Breast epithelium (tissue), 4 donors: ENCODE measurements around the gene SEMA3E. TPM values are rescaled to one million over a fixed set of nuclear protein-coding genes. Genes with fewer than 3 reads are reported as not detected.

Experiments
- DNase-seq, 2 donors: peaks; one replicate each; pipeline ENCODE4 v3.0.0-alpha.2; 2019; ENCODE audit warnings: low spot score in 2 of 2
- H3K27ac ChIP-seq, 2 donors: fragments of 200-600 bp; sonication (generic) in 1 of 2; one replicate each; pipeline ENCODE4 v1.5.1; 2016 to 2019; ENCODE audit warnings: mild to moderate bottlenecking in 1 of 2
- H3K27me3 ChIP-seq, 2 donors: fragments of 200-600 bp; sonication (generic) in 1 of 2; one replicate each; pipeline versions ENCODE4 v1.5.1 to v1.6.0; 2017 to 2019; ENCODE audit warnings: control low read depth in 1 of 2, mild to moderate bottlenecking in 1 of 2
- H3K36me3 ChIP-seq: fragments of 200-600 bp; one replicate; pipeline ENCODE4 v1.5.1; 2019
- H3K4me1 ChIP-seq, 2 donors: fragments of 200-600 bp; sonication (generic); one replicate each; pipeline ENCODE4 v1.5.1; 2016 to 2019; ENCODE audit warnings: control low read depth in 1 of 2
- H3K4me3 ChIP-seq, 3 donors: fragments of 200-600 bp; sonication (generic); 1 replicate in 2 of 3; 2 replicates in 1 of 3; pipeline ENCODE4 v1.5.1; 2016 to 2019; ENCODE audit warnings: mild to moderate bottlenecking in 3 of 3, moderate library complexity in 2 of 3
- H3K9me3 ChIP-seq, 2 donors: fragments of 200-600 bp; sonication (generic) in 1 of 2; one replicate each; pipeline ENCODE4 v1.5.1; 2016 to 2019; ENCODE audit warnings: control low read depth in 1 of 2
- CTCF ChIP-seq, 3 donors: fragments of 450-650 bp; IDR thresholded peaks; one replicate each; pipeline ENCODE4 v1.5.1; 2016 to 2017; ENCODE audit warnings: antibody characterized with exemption in 3 of 3, mild to moderate bottlenecking in 3 of 3, moderate library complexity in 3 of 3
- POLR2A ChIP-seq: fragments of 450-650 bp; IDR thresholded peaks from one replicate; pipeline ENCODE4 v1.6.1; 2016; ENCODE audit warnings: antibody characterized with exemption, mild to moderate bottlenecking, moderate library complexity
- POLR2AphosphoS5 ChIP-seq, 3 donors: sonication (generic); formaldehyde crosslinking; IDR thresholded peaks; one replicate each; pipeline ENCODE4 v1.6.1; 2017; ENCODE audit warnings: antibody characterized with exemption in 3 of 3
- intact Hi-C: fragments of 100-400 bp; cut with DNase I; formaldehyde crosslinking; loops from one replicate; pipeline ENCODE4 v1.15.1; 2023; ENCODE audit warnings: low total_unique reads
- total RNA-seq, 3 donors: library from RNA; depleted of rRNA; stranded (reverse); fragments of >200 nt; gene quantifications; one replicate each; pipeline ENCODE4 v1.1.0, GENCODE V29; 2016

The SEMA3E gene
- total RNA-seq, 3 donors from 2014 or later = 4.3 to 13.5 (median 11.8) TPM

- H3K4me3 ChIP-seq = no peak overlapping the region
- intact Hi-C loops = no loop called here
- H3K27ac ChIP-seq = no peak overlapping the region
- TF ChIP-seq POLR2A (no peak), CTCF (IDR thresholded peaks at IDR 0.05) (no peak), POLR2AphosphoS5 (IDR thresholded peaks at IDR 0.05) (no peak)
- H3K4me1 ChIP-seq = no peaks in the 10 kb centered on the region
- no peaks in the 10 kb centered on the region for H3K9me3 ChIP-seq
- no peak for DNase-seq
- H3K36me3 ChIP-seq = no peaks in the 10 kb centered on the region
- no peaks in the 10 kb centered on the region for H3K27me3 ChIP-seq
Measured at GRCh38 chr7:83366629-83367028, 282.3 kb downstream of the SEMA3E start.

- intact Hi-C loops = no loop called here
- Histone ChIP-seq H3K27ac (no peak overlapping the region), H3K9me3 (no peaks in the 10 kb centered on the region)
Measured at GRCh38 chr7:83365746-83366145, 283.2 kb downstream of the SEMA3E start.

GRCh38 chr7:83362871-83363550, 285.9 kb downstream of the SEMA3E start:
- no peaks in the 10 kb centered on the region for H3K4me1 ChIP-seq
- no peaks in the 10 kb centered on the region for H3K9me3 ChIP-seq
- intact Hi-C loops = no loop called here
- no peaks in the 10 kb centered on the region for H3K27me3 ChIP-seq
- no peak for DNase-seq
- TF ChIP-seq CTCF (IDR thresholded peaks at IDR 0.05) = no peak
- no peak for TF ChIP-seq POLR2AphosphoS5 (IDR thresholded peaks at IDR 0.05)
- no peak for TF ChIP-seq POLR2A
- H3K27ac ChIP-seq = no peak overlapping the region
- H3K36me3 ChIP-seq = no peaks in the 10 kb centered on the region
- no peak overlapping the region for H3K4me3 ChIP-seq

More at GRCh38 chr7:83365746-83366145, 283.2 kb downstream of the SEMA3E start:
- Histone ChIP-seq H3K4me1 (no peaks in the 10 kb centered on the region), H3K4me3 (no peak overlapping the region), H3K27me3 (no peaks in the 10 kb centered on the region), H3K36me3 (no peaks in the 10 kb centered on the region)
- no peak for DNase-seq
- no peak for TF ChIP-seq POLR2AphosphoS5 (IDR thresholded peaks at IDR 0.05)
- TF ChIP-seq CTCF (IDR thresholded peaks at IDR 0.05) = no peak
- no peak for TF ChIP-seq POLR2A

GRCh38 chr7:83359108-83359507, 289.8 kb downstream of the SEMA3E start:
- Histone ChIP-seq H3K27ac (no peak overlapping the region), H3K4me3 (no peak overlapping the region), H3K9me3 (no peaks in the 10 kb centered on the region), H3K4me1 (no peaks in the 10 kb centered on the region), H3K36me3 (no peaks in the 10 kb centered on the region), H3K27me3 (no peaks in the 10 kb centered on the region)
- TF ChIP-seq POLR2A (no peak), POLR2AphosphoS5 (IDR thresholded peaks at IDR 0.05) (no peak), CTCF (IDR thresholded peaks at IDR 0.05) (no peak)
- no peak for DNase-seq
- intact Hi-C loops = no loop called here

- intact Hi-C loops = no loop called here
- Histone ChIP-seq H3K4me1 (no peaks in the 10 kb centered on the region), H3K27ac (no peak overlapping the region), H3K36me3 (no peaks in the 10 kb centered on the region), H3K9me3 (no peaks in the 10 kb centered on the region), H3K27me3 (no peaks in the 10 kb centered on the region), H3K4me3 (no peak overlapping the region)
- no peak for DNase-seq
- TF ChIP-seq CTCF (IDR thresholded peaks at IDR 0.05) = no peak
- TF ChIP-seq POLR2AphosphoS5 (IDR thresholded peaks at IDR 0.05) = no peak
- no peak for TF ChIP-seq POLR2A
Measured at GRCh38 chr7:83355143-83355542, 293.8 kb downstream of the SEMA3E start.
